ENCODE data around the gene SLC22A23. TPM values are rescaled to one million over a fixed set of nuclear protein-coding genes. Genes with fewer than 3 reads are reported as not detected.

The SLC22A23 gene
- total RNA-seq, 1 experiment from 2014 or later, result 2.8 TPM

DNA sequence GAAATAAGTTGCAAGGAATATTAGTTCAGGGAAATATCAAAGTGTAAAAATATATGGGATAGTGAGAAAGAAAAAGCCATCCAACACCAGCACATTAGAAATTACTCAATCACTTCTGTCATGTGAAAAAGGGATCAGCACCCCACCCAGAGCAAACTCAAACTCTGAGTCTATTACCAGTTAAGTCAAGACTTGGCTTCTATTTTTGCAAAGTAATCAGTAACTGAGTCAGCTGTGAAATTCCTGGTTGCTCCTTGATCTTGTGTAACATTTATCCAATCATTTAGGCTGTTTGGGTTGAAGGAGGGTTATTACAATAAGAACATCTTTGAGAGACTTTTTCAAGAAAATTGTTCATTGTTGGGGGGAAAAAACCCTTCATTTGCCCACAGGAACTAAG lies 51.2 kb downstream of the SLC22A23 start:
- no peaks in the 10 kb centered on the region for H3K9me3 ChIP-seq
- no peak overlapping the region for H3K4me3 ChIP-seq
- no peaks in the 10 kb centered on the region for H3K36me3 ChIP-seq
- H3K27me3 ChIP-seq, result no peaks in the 10 kb centered on the region
- DNase-seq, result no peak

DNA sequence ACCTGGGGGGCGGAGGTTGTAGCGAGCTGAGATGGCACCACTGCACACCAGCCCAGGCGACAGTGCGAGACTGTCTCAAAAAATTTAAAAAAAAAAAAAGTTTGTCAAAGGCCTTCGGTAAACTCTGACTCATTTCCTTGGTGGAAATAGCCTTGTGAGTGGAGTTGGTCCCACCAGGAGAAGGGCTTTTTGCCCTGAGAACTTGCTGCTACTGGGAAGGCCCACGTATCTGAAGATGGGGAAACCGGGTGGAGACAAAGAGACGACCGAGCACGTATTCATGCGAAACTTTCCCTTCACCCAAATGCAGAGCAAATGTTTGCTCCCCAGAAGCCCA lies 51.7 kb downstream of the SLC22A23 start:
- H3K36me3 ChIP-seq, result no peaks in the 10 kb centered on the region
- DNase-seq, result no peak
- H3K27me3 ChIP-seq, result no peaks in the 10 kb centered on the region
- no peaks in the 10 kb centered on the region for H3K9me3 ChIP-seq
- no peak overlapping the region for H3K4me3 ChIP-seq

DNA sequence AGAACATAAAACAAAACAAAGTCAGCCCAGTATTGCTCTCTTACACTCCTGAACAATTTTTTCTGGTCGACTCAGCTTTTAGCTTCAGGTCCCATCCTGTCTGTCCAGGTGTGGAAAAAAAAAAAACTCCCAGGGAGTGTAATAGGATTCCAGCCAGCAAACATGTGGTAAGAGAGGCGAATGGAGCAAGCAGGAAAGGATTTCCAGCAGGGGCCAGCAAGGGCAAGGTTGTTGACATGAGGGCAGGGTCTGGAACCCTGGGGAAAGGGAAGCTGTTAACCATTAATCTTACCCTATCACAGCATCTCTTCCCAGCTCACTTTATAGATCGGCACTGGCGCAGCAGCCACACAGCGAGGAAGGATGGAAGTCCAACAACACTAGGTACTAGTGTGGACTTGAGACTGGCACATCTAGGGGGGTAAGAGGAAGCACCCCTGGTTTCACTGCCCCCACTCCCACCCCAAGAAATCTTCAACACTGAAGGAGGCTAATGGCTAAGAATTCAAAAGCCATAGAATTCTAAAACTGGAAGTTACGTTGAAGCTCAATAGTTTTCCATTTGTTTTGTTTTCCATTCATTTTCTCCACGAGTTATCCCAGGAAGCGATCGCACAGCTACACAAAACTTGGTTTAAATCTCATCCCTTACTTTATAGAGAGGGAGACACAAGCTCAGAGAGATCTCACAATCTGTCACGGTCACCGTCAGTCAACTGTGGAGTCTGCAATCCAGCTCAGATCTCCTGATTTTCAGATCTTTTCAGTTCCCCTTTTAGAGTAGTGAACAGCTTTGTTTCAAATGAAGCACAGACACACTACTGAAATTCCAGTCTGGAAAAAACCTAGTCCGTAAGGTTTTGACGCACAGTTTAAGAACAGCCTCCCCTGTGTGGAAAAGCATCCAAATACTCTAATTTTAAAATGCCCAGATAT lies 53.3 kb downstream of the SLC22A23 start:
- H3K36me3 ChIP-seq, result no peaks in the 10 kb centered on the region
- H3K27me3 ChIP-seq, result no peaks in the 10 kb centered on the region
- DNase-seq, result no peak
- no peaks in the 10 kb centered on the region for H3K9me3 ChIP-seq
- H3K4me3 ChIP-seq, result no peak overlapping the region

DNA sequence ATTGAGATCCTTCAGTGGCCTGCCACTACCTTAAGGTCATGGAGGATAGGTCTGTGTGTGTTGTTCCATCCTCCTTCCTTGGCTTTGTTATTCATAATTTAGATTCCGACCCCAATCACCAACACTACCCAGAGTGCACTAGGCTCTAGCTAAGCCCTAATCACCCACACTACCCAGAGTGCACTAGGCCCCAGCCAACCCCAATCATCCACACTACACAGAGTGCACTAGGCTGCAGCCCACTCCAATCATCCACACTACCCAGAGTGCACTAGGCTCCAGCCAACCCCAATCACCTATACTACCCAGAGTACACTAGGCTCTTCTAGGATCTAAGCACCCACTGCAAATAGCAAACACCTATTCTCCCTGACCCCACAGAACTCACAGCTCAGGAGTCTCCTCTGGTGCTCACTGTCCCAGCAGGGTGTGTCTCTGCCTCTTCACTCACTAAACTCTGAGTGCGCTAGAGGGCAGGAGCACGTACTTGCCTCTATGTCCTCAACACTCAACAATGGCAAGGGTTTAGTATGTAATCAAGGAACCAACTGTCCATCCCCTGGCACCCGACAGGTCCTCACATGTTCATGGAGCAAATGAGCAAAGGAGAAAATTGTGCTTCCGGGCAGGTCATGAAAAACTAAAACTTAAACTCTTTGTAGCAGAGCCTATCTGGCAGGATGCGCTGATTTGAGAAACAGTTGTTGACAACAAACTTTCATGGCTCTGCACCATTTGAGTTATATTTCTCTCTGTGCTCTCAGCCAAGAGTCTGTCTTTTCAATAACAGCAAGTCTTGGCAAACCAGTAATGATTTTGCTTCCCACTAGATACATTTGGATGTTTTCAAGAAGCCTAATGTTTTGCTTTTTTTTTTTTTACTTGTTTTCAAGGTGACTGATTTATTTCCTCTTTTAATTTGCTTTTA lies 54.3 kb downstream of the SLC22A23 start:
- H3K9me3 ChIP-seq, result no peaks in the 10 kb centered on the region
- no peaks in the 10 kb centered on the region for H3K27me3 ChIP-seq
- no peak overlapping the region for H3K4me3 ChIP-seq
- DNase-seq, result no peak
- H3K36me3 ChIP-seq, result no peaks in the 10 kb centered on the region

DNA sequence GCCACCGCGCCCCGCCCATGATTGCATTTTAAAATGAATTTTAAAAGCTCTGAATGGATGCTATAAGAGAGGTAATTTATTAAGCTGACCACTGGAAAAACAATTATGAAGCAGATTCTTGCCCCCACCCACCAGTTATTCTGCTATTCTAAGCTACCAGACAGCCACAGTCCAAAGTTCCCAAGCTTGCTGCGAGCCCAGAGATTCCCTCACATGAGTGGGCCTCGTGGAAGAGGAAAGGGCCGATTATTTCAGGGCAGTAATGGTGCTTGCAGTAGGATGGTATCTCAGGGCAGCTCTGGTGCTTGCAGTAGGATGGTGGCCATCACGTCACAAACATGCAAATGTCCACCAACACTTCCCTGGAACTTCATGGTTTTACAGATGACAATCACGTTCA lies 56.7 kb downstream of the SLC22A23 start:
- no peak overlapping the region for H3K4me3 ChIP-seq
- H3K9me3 ChIP-seq, result no peaks in the 10 kb centered on the region
- no peaks in the 10 kb centered on the region for H3K36me3 ChIP-seq
- no peak for DNase-seq
- H3K27me3 ChIP-seq, result no peaks in the 10 kb centered on the region

DNA sequence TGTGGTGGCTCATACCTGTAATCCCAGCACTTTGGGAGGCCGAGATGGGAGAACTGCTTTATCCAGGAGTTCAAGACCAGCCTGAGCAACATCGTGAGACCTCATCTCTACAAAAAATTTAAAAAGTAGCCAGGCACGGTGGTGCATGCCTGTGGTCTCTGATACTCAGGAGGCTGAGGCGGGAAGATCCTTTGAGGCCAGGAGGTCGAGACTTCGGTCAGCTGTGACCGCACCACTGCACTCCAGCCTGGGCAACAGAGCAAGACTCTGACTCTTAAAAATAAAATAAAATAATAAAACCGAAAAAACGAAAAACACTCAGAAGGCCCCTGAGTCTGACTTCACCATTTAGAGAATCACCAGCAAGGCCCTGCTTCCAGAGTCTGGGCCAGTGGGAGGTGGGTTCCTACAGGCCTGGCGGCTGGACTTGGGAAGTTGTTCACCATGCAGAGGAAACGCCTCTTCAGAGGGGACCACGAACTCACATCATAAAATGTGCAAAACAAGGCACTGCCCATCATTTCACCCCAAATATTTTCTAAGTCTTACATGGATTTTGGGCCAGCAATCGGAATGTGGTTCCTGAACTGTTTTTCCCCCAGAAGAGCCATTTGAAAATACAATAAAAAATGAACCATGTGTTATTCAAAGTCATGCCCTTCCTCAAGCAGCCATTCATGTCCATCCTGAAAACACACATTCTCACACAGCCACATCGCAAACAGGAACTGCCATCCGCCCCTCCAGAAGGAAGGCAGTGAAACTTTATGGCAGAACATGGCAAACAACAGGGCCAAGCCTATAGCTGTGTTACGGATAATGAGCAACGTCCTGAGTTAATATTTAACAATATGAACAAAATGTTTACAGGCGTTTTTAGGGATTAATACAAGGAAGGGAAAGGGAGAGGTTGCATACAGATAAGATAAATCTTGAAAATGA lies 57.8 kb downstream of the SLC22A23 start:
- H3K36me3 ChIP-seq, result no peaks in the 10 kb centered on the region
- H3K27me3 ChIP-seq, result no peaks in the 10 kb centered on the region
- no peak for DNase-seq
- no peak overlapping the region for H3K4me3 ChIP-seq
- H3K9me3 ChIP-seq, result no peaks in the 10 kb centered on the region

DNA sequence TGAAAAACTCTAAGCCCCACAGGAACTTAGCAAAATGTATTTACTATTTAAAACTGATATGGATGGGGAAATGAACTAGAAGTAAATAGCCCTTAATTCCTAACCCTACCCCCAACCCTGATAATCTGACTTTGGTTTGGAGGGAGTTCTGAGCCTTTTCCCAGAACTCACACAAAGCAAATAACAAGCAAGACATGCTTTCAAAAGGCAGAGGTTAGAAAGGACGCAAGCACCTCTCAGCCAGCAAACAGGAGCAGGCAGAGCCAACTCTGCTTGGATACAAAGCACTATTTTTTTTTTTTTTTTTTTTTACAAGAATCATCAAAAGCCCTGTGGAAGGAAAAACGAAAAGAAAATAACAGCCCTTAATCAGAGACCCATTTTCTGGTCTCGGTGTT lies 58.7 kb downstream of the SLC22A23 start:
- Histone ChIP-seq H3K36me3 (no peaks in the 10 kb centered on the region), H3K9me3 (no peaks in the 10 kb centered on the region), H3K27me3 (no peaks in the 10 kb centered on the region), H3K4me3 (no peak overlapping the region)
- no peak for DNase-seq

DNA sequence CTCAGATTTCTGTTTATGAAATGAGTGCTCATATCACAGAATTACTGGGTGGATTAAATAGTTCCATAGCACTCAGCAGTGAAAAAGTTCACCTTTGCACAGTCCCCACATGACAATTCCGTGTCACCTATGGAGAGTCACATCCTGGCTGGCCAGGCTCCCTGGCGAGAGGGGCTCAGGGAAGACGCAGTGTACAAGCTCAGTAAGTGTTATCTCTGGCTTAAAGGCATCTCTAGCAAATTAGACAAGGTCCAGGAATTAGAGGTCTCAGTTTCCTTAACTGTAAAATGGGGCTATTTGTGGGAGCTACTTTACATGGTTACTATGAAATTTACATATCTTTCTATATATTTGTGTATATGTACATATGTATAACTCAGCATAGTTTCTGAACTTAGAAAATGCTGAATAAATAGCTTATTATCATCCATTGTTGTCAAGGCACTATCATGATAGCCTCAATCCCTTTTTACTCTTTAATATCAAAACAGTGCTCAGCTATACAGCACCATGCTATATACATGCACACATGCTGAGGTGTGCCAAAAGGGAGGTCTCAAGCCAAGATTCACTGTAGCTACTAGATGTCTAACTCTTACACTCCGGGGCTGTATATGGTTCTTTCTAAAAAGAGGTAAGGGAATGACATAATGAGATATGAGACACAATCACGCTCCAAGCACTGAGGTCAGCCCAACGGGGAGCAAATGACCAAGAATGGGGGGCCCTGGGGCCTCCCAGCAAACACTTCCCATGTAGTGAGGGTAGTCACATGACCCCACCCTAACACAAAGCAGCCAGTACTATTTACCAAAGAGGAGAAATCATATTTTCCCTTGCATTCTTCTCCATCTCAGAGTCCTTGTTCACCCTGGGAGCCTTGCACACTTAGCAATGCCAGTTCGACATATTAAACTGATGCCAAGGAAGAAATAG lies 59.4 kb downstream of the SLC22A23 start:
- Histone ChIP-seq H3K36me3 (no peaks in the 10 kb centered on the region), H3K4me3 (no peak overlapping the region), H3K9me3 (no peaks in the 10 kb centered on the region), H3K27me3 (no peaks in the 10 kb centered on the region)
- no peak for DNase-seq

DNA sequence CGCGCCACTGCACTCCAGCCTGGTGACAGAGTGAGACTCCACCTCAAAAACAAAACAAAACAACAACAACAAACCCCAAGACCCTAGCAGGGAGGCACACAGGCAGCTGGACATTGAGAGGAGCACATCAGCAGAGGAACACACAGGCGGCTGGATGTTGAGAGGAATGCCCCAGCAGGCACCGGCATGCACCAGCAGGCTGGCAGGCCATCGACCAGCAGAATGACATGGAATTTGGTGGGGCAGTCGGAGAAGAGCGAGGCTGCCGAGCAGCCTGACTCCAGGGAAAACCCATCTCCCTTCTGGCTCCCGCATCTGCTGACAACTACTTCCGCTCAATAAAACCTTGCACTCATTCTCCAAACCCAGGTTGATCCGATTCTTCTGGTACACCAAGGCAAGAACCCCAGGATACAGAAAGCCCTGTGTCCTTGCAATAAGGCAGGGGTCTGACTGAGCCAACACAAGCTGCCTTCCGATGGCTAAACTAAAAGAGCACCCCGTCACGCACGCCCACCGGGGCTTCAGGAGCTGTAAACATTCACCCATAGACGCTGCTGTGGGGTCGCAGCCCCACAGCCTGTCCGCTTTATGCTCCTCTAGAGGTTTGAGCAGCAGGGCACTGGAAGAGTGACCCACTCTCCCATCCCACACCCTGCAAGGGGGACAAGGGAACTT lies 60.2 kb downstream of the SLC22A23 start:
- Histone ChIP-seq H3K4me3 (no peak overlapping the region), H3K36me3 (no peaks in the 10 kb centered on the region), H3K27me3 (no peaks in the 10 kb centered on the region), H3K9me3 (no peaks in the 10 kb centered on the region)
- no peak for DNase-seq

DNA sequence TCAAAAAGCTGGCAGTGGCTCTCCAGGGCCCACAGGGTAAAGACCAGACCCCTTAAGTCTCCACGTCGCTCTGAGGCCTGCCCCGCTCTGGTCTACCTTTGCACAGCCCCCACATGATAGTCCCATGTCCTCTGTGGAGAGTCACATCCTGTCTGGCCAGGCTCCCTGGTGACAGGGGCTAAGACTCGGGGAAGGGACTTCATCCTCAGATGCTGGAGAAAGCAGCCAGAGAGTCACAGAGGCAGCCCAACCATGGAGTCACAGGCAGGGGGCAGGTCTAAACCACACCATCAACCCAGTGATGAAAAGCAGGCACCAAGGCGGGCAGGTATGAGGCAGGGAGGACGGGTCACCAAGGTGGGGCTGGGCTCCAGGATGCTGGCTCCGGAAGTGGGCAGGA lies 62.2 kb downstream of the SLC22A23 start:
- Histone ChIP-seq H3K4me3 (no peak overlapping the region), H3K27me3 (no peaks in the 10 kb centered on the region), H3K9me3 (no peaks in the 10 kb centered on the region), H3K36me3 (no peaks in the 10 kb centered on the region)
- no peak for DNase-seq

DNA sequence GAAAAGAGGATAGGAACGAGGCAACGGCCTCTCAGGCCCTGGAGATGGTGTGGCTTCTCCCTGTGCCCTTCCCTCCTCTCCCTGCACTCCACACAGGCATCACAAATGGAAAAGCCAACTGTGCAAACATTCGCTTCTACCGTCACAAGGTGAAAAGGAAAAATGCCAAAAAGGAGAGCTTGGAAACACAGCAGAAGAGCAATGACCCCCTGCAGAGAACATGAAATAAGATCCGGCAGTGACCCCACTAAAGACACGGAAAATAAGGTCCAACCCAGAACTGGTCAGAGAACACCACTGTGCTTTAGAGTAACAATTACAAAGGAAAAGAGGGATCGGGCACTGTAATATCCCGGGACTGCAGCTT lies 63.0 kb downstream of the SLC22A23 start:
- no peaks in the 10 kb centered on the region for H3K36me3 ChIP-seq
- no peak for DNase-seq
- no peaks in the 10 kb centered on the region for H3K27me3 ChIP-seq
- no peaks in the 10 kb centered on the region for H3K9me3 ChIP-seq
- H3K4me3 ChIP-seq, result no peak overlapping the region

DNA sequence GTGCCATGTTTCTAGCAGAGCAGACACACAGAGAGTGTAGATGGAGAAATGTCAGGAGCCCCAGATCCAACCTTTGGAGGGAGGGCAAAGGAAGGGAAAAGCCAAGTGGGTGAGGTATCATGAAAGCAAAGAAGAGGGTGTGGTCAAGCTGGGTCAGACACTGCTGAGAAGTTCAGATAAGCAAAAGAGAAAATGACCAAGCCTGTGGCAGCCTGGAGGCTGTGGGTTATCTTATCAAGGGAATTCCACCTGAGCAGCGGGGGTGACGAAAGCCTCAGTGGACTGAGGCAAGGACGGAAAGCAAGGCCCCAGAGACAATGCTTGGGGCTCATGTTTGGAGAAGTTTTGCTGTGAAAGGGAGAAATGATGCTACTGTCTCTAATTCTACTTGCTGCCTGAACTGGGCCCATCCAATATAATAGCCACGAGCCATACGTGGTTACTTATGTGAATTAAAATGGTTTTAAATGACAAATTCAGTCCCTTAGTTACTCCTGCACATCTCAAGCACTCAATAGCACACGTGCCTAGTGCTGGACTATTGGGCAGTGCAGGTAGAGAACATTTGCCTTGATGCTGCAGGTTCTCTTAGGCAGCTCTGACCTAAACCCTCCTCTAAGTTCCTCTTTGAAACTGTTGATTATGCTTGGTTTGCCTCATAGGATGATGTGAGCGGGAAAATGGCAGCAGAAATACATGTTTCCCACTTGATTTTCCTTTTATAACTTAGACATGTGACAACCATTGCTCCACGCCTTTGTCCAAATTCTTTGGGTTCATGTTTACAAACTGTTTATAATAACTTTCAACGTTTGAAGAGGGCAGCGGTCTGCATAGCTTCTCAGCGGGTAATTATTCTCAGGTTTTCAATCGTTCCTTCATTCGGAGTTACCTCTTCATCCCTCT lies 63.7 kb downstream of the SLC22A23 start:
- Histone ChIP-seq H3K36me3 (no peaks in the 10 kb centered on the region), H3K4me3 (no peak overlapping the region), H3K9me3 (no peaks in the 10 kb centered on the region), H3K27me3 (no peaks in the 10 kb centered on the region)
- DNase-seq, result no peak

DNA sequence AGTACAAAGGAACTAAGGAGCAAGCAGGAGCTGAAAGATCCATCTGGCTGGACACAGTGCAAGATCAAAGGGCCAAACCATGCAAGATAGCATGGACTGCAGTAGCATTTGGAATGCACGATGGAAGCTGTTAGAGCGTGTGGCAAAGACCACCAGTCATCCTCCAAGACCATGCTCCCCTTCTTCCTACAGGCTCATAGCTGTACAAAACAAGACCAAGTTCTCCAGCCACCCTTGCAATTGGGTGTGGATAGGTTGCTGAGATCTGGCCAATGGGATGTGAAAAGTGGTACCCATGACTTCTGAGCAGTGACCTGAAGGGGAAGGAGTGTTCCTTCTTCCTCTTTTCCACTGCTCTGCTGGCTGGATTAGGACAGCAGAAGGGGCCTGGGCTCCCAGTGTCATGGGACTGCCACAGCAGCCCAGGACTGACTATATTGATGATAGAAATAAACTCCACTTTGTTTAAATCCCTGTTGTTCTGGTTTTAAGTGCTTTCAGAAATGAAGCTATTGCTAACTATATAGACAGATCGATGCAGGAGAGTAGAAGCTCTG lies 64.9 kb downstream of the SLC22A23 start:
- H3K27me3 ChIP-seq, result no peaks in the 10 kb centered on the region
- H3K36me3 ChIP-seq, result no peaks in the 10 kb centered on the region
- H3K4me3 ChIP-seq, result no peak overlapping the region
- no peaks in the 10 kb centered on the region for H3K9me3 ChIP-seq
- no peak for DNase-seq

DNA sequence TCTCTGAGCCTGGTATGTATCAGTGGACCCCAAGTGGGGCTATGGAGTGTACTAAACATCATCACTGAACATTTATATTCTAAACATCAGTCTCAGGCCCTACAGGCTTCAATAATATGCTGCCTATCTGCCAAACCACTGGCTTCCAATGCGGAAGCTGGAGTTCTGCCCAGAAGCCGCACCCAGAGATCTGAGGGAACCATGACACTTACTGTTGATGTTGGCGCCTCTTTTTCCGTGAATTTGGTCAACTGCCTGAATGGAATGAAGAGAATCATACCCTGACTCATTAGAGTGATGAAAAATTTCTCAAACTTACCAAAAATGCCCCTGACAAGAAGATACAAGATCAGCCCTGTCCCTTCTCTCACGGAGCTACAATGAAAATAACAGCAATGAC lies 66.2 kb downstream of the SLC22A23 start:
- Histone ChIP-seq H3K27me3 (no peaks in the 10 kb centered on the region), H3K9me3 (no peaks in the 10 kb centered on the region), H3K4me3 (no peak overlapping the region), H3K36me3 (no peaks in the 10 kb centered on the region)
- peak; percentile 92 for DNase-seq
